Fibroblast of villous mesenchyme (primary cell): ENCODE measurements around the gene AIG1. TPM values are rescaled to one million over a fixed set of nuclear protein-coding genes. Genes with fewer than 3 reads are reported as not detected.
"Not testable (repeated sequence)": the region's sequence is repeated elsewhere in the genome, so short reads cannot be mapped to it uniquely, and the experiment has no call there.

Source experiments
- DNase-seq: peaks from one replicate; pipeline ENCODE4 v3.0.0-alpha.2; 2010; ENCODE audit warnings: low read depth
- H3K4me3 ChIP-seq: 2 replicates; pipeline ENCODE4 v1.5.1; 2011; ENCODE audit warnings: low read depth, mild to moderate bottlenecking, low read length
- total RNA-seq: library from RNA; depleted of rRNA; stranded (reverse); fragments of >200 nt; gene quantifications from 2 replicates; pipeline ENCODE4 v1.2.3, GENCODE V29; 2012
- TF ChIP-seq, protein P1 (sequence below): IDR thresholded peaks from 2 replicates; pipeline ENCODE4 v1.5.1; 2012; ENCODE audit warnings: low read depth, mild to moderate bottlenecking, low read length; ENCODE audit not compliant: insufficient read depth

The AIG1 gene, protein sequence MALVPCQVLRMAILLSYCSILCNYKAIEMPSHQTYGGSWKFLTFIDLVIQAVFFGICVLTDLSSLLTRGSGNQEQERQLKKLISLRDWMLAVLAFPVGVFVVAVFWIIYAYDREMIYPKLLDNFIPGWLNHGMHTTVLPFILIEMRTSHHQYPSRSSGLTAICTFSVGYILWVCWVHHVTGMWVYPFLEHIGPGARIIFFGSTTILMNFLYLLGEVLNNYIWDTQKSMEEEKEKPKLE
- total RNA-seq = 26.7 and 44.9 TPM in 2 replicates

DNA sequence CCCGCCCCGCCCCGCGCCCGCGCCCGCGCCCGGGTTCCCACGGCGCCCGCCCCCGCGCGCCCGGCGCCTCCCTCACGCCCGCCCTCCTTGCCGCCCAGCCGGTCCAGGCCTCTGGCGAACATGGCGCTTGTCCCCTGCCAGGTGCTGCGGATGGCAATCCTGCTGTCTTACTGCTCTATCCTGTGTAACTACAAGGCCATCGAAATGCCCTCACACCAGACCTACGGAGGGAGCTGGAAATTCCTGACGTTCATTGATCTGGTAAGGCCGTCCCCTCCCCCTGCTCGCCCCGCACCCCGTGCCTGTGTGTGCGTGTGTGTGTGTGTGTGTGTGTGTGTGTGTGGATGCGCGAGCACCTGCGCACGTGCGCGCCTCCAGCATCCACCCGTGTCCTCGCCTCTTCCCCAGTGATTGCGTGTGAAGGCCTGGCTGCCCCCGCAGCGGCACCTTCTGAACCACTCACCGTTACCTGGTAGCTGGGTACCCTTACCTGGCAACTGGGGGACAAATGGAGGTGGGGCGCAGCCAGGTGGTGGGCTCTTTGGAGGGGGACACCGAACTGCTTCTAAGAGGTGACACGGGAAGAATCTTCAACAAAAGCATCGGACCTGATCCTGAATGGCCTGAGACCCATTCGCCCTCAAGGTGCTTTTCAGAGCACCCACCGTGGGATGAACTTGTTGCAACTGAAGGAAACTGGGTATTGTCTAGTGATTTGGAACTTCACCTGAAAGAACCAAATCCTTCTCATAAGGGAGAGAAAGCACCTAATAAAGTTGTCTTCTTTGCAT lies at the start of gene AIG1:
AIG1 (plus strand) TSS at position 84 of the 791 bp plus-strand sequence; CDS start at position 121, 37 bp downstream.
- DNase-seq = no peak
- TF ChIP-seq, protein P1, sequence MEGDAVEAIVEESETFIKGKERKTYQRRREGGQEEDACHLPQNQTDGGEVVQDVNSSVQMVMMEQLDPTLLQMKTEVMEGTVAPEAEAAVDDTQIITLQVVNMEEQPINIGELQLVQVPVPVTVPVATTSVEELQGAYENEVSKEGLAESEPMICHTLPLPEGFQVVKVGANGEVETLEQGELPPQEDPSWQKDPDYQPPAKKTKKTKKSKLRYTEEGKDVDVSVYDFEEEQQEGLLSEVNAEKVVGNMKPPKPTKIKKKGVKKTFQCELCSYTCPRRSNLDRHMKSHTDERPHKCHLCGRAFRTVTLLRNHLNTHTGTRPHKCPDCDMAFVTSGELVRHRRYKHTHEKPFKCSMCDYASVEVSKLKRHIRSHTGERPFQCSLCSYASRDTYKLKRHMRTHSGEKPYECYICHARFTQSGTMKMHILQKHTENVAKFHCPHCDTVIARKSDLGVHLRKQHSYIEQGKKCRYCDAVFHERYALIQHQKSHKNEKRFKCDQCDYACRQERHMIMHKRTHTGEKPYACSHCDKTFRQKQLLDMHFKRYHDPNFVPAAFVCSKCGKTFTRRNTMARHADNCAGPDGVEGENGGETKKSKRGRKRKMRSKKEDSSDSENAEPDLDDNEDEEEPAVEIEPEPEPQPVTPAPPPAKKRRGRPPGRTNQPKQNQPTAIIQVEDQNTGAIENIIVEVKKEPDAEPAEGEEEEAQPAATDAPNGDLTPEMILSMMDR = no peak
- H3K4me3 ChIP-seq = peak within 1 kb of the TSS; percentile 76

DNA sequence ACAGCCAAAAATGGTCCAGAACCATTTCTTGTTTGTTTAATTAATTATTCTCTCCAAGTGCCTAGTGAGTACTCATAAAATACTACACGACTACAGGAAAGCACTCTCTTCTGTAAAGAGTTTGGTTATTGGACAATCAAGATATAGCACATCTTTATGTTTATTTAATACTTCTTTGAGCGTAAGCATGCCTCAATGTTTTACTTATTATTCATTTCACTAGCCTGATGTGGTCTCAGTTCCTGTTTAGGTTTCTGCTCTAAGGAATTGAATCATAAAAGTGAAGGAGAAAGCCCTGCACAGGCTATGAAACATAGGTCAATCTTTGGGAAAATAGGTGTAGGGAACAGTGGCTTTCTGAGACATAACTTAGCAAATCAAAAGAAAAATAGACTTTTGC lies 45.9 kb upstream of the AIG1 start:
- TF ChIP-seq, protein P1 = no peak
- DNase-seq = no peak
- H3K4me3 ChIP-seq = no peak overlapping the region

DNA sequence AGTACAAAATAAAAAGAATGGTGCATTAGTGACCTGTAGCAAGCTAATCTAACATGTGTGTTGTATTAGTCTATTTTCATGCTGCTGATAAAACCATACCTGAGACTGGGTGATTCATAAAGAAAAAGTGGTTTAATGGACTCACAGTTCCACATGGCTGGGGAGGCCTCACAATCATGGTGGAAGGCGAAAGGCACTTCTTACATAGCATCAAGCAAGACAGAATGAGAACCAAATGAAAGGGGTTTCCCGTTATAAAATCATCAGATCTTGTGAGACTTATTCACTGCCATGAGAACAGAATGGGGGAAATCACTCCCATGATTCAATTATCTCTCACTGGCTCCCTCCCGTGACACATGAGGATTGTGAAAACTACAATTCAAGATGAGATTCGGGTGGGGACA lies 45.4 kb upstream of the AIG1 start:
- no peak for DNase-seq
- TF ChIP-seq, protein P1 = no peak
- no peak overlapping the region for H3K4me3 ChIP-seq

DNA sequence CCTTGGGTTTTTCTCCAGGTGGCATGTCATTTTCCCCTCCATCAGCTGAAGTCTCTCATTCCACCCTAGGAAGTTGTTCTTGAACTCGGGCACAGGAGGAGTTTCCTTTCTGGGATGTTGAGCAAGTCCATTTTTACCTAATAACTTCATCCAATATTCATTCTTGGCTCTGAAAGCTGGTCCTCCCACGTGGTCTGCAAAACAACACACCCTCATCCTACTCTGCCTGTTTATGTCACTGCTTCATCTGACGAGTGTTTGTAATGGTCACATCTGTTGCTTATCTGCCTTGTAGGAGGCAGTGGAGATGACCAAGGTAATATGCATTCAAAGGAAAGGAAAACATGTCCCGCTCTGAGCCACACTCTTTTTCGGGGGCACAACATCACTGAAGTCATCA lies 41.7 kb upstream of the AIG1 start:
- TF ChIP-seq, protein P1 = no peak
- DNase-seq = peak; percentile 47
- H3K4me3 ChIP-seq = no peak overlapping the region

DNA sequence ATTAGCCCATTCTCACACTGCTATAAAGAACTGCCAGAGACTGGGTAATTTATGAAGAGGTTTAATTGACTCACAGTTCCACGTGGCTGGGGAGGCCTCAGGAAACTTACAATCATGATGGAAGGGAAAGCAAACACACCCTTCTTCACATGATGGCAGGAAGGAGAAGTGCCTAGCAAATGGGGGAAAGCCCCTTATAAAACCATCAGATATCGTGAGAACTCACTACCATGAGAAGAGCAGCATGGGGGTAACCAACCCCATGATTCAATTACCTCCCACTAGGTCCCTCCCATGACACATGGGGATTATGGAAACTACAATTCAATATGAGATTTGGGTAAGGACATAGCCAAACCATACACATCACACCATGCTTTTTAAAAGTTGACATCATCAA lies 39.8 kb upstream of the AIG1 start:
- H3K4me3 ChIP-seq, DNase-seq: not testable (repeated sequence)

DNA sequence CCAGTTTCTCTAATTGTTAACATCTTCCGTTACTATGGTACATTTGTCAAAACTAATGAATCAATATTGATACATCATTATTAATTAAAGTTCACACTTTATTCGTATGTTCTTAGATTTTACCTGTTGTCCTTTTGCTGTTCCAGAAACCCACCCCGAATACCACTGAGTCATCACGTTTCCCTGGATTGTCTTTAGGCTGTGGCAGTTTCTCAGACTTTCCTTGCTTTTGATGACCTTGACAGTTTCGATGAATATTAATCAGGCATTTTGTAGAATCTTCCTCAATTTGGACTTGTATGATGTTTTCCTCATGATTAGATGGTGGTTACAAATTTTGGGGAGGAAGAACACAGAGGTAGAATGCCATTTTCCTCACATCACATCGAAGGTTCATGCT lies 39.1 kb upstream of the AIG1 start:
- no peak for DNase-seq
- TF ChIP-seq, protein P1 = no peak
- H3K4me3 ChIP-seq = no peak overlapping the region

DNA sequence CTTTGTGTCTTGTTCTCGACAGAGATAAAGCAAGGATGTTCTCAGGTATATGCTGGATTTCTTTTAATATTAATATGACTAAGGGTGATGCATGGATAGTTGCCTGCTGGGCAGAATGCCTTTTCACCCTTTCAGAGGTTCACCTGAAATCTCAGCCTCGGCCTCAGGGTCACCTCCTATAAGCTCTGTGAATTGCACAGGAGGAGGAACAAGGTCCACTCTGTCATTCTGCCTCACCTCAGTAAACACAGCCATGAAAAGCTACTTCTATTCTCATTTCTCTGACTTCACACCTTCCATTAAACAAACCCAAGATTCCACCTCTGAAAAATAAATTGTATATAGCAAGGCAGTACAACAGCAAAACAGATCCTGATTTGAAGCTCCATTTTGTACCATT lies 38.1 kb upstream of the AIG1 start:
- H3K4me3 ChIP-seq = no peak overlapping the region
- DNase-seq = no peak
- TF ChIP-seq, protein P1 = no peak
